ENCODE data around the gene IBTK. TPM values are rescaled to one million over a fixed set of nuclear protein-coding genes. Genes with fewer than 3 reads are reported as not detected.
"Not testable (repeated sequence)": the region's sequence is repeated elsewhere in the genome, so short reads cannot be mapped to it uniquely, and the experiment has no call there.

The IBTK gene
- polyA plus RNA-seq, 1 donor (not counting 4 experiments of a cell fraction or from before 2014, with no cell fraction given), result 27.0 TPM

DNA sequence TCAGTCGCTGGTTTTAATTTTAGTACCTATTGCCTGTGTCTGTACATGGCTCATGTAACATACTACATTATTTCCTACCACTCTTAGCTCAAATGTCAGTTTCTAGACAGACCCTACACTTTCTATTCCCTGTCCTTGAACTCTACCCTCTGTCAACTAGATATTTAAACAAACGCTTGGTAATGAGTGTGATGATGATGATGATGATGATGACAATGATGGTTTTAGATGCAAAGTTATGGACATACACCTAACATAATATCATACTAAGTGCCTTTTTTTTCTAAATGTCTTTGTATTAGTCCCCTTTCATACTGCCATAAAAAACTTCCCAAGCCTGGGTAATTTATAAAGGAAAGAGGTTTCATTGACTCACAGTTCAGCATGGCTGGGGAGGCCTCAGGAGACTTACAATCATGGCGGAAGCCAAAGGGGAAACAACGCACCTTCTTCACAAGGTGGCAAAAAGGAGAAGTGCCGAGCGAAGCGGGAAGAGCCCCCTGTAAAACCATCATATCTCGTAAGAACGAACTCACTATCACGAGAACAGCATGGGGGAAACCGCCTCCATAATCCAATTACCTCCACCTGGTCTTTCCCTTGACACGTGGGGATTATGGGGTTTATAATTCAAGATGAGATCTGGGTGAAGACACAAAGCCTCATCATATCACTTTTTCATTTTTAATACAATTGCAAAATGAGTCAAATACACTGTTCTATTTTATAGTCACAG lies 87.1 kb downstream of the IBTK start:
- FAIRE-seq (no peak), DNase-seq (ENCODE audit: low read depth, low spot score) (no peak)
- Histone ChIP-seq H3K4me3 (ENCODE audit: control insufficient read depth in 2 of 3, extremely low read depth in 1 of 3, insufficient read depth in 2 of 3, low read depth in 1 of 3, low read length in 3 of 3) (no peak overlapping the region), H3K4me2 (ENCODE audit: control insufficient read depth, extremely low read depth, insufficient read depth, low read depth, low read length) (no peak overlapping the region), H3K9me3 (ENCODE audit: control insufficient read depth, low read depth, low read length) (no peaks in the 10 kb centered on the region), H2AFZ (ENCODE audit: control insufficient read depth, low read length) (no peak overlapping the region), H3K27me3 (ENCODE audit: control insufficient read depth, extremely low read depth, insufficient read depth, low read length) (no peaks in the 10 kb centered on the region), H3K36me3 (ENCODE audit: control insufficient read depth in 2 of 2, extremely low read depth in 1 of 2, insufficient read depth in 2 of 2, low read length in 2 of 2) (no peaks in the 10 kb centered on the region), H3K9me1 (ENCODE audit: control insufficient read depth, extremely low read depth, insufficient read depth, low read length) (no peaks in the 10 kb centered on the region), H4K20me1 (ENCODE audit: control insufficient read depth, extremely low read depth, insufficient read depth, low read length) (no peaks in the 10 kb centered on the region), H3K4me1 (ENCODE audit: control insufficient read depth, extremely low read depth, insufficient read depth, low read length) (no peaks in the 10 kb centered on the region), H3K79me2 (ENCODE audit: control insufficient read depth, insufficient read depth, low read length) (no peaks in the 10 kb centered on the region), H3K9ac (ENCODE audit: control insufficient read depth, extremely low read depth, insufficient read depth, low read length) (no peak overlapping the region), H3K27ac (ENCODE audit: control insufficient read depth, insufficient read depth, low read length) (no peak overlapping the region)
- no peak for TF ChIP-seq EZH2 (IDR thresholded peaks at IDR 0.05; ENCODE audit: low read length)
- TF ChIP-seq, protein P1, sequence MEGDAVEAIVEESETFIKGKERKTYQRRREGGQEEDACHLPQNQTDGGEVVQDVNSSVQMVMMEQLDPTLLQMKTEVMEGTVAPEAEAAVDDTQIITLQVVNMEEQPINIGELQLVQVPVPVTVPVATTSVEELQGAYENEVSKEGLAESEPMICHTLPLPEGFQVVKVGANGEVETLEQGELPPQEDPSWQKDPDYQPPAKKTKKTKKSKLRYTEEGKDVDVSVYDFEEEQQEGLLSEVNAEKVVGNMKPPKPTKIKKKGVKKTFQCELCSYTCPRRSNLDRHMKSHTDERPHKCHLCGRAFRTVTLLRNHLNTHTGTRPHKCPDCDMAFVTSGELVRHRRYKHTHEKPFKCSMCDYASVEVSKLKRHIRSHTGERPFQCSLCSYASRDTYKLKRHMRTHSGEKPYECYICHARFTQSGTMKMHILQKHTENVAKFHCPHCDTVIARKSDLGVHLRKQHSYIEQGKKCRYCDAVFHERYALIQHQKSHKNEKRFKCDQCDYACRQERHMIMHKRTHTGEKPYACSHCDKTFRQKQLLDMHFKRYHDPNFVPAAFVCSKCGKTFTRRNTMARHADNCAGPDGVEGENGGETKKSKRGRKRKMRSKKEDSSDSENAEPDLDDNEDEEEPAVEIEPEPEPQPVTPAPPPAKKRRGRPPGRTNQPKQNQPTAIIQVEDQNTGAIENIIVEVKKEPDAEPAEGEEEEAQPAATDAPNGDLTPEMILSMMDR (optimal IDR thresholded peaks at IDR 0.05 in 1 of 3, IDR thresholded peaks at IDR 0.05 in 1 of 3, conservative IDR thresholded peaks at IDR 0.05 in 1 of 3; ENCODE audit: extremely low read depth in 1 of 3, insufficient read depth in 2 of 3, low read length in 3 of 3), result no peak
- dilution Hi-C loops (cut with MboI; ENCODE audit: extremely low pct_ligation_motif_present, low sequenced_read_pairs), result no loop called here

DNA sequence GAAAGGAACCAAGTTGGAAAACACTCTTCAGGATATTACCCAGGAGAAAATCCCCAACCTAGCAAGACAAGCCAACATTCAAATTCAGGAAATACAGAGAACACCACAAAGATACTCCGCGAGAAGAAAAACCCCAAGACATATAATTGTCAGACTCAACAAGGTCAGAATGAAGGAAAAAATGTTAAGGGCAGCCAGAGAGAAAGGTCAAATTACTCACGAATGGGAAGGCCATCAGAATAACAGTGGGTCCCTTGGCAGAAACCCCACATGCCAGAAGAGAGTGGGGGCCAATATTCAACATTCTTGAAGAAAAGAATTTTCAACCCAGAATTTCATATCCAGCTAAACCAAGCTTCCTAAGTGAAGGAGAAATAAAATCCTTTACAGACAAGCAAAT lies 94.8 kb downstream of the IBTK start:
- H3K27me3 ChIP-seq (ENCODE audit: control insufficient read depth, extremely low read depth, insufficient read depth, low read length); H3K36me3 ChIP-seq (ENCODE audit: control insufficient read depth in 2 of 2, extremely low read depth in 1 of 2, insufficient read depth in 2 of 2, low read length in 2 of 2); H3K4me2 ChIP-seq (ENCODE audit: control insufficient read depth, extremely low read depth, insufficient read depth, low read depth, low read length); H3K27ac ChIP-seq (ENCODE audit: control insufficient read depth, insufficient read depth, low read length); H3K9ac ChIP-seq (ENCODE audit: control insufficient read depth, extremely low read depth, insufficient read depth, low read length); H3K9me3 ChIP-seq (ENCODE audit: control insufficient read depth, low read depth, low read length); H3K4me1 ChIP-seq (ENCODE audit: control insufficient read depth, extremely low read depth, insufficient read depth, low read length); H3K4me3 ChIP-seq (ENCODE audit: control insufficient read depth in 2 of 3, extremely low read depth in 1 of 3, insufficient read depth in 2 of 3, low read depth in 1 of 3, low read length in 3 of 3); dilution Hi-C loops (cut with MboI; ENCODE audit: extremely low pct_ligation_motif_present, low sequenced_read_pairs); H2AFZ ChIP-seq (ENCODE audit: control insufficient read depth, low read length); H4K20me1 ChIP-seq (ENCODE audit: control insufficient read depth, extremely low read depth, insufficient read depth, low read length); FAIRE-seq; H3K9me1 ChIP-seq (ENCODE audit: control insufficient read depth, extremely low read depth, insufficient read depth, low read length); H3K79me2 ChIP-seq (ENCODE audit: control insufficient read depth, insufficient read depth, low read length); DNase-seq (ENCODE audit: low read depth, low spot score): not testable (repeated sequence)

DNA sequence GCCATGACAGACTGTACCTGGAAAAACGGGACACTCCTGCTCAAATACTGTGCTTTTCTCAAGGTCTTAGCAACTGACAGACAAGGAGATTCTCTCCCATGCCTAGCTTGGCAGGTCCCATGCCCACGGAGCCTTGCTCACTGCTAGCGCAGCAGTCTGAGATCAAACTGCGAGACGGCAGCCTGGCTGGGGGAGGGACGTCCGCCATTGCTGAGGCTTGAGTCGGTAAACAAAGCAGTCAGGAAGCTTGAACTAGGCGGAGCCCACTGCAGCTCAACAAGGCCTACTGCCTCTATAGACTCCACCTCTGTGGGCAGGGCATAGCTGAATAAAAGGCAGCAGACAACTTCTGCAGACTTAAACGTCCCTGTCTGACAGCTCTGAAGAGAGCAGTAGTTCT lies 96.4 kb downstream of the IBTK start:
- H3K27me3 ChIP-seq (ENCODE audit: control insufficient read depth, extremely low read depth, insufficient read depth, low read length); H3K36me3 ChIP-seq (ENCODE audit: control insufficient read depth in 2 of 2, extremely low read depth in 1 of 2, insufficient read depth in 2 of 2, low read length in 2 of 2); H3K27ac ChIP-seq (ENCODE audit: control insufficient read depth, insufficient read depth, low read length); H3K4me3 ChIP-seq (ENCODE audit: control insufficient read depth in 2 of 3, extremely low read depth in 1 of 3, insufficient read depth in 2 of 3, low read depth in 1 of 3, low read length in 3 of 3); H3K9me3 ChIP-seq (ENCODE audit: control insufficient read depth, low read depth, low read length); H3K9me1 ChIP-seq (ENCODE audit: control insufficient read depth, extremely low read depth, insufficient read depth, low read length); H3K9ac ChIP-seq (ENCODE audit: control insufficient read depth, extremely low read depth, insufficient read depth, low read length); FAIRE-seq; H3K79me2 ChIP-seq (ENCODE audit: control insufficient read depth, insufficient read depth, low read length); H3K4me2 ChIP-seq (ENCODE audit: control insufficient read depth, extremely low read depth, insufficient read depth, low read depth, low read length); H3K4me1 ChIP-seq (ENCODE audit: control insufficient read depth, extremely low read depth, insufficient read depth, low read length); dilution Hi-C loops (cut with MboI; ENCODE audit: extremely low pct_ligation_motif_present, low sequenced_read_pairs); H2AFZ ChIP-seq (ENCODE audit: control insufficient read depth, low read length); DNase-seq (ENCODE audit: low read depth, low spot score); H4K20me1 ChIP-seq (ENCODE audit: control insufficient read depth, extremely low read depth, insufficient read depth, low read length): not testable (repeated sequence)
